ENCODE results near the gene RALGAPA1.

- no peak for TF ChIP-seq CTCF (conservative IDR thresholded peaks at IDR 0.05)
- TF ChIP-seq ZFX (IDR thresholded peaks at IDR 0.05): no peak
Observed at GRCh38 chr14:35858521-35859209, 49.6 kb upstream of the RALGAPA1 start.

Measured in C4-2B (cell line).